GM23338 (cell line): ENCODE data around the gene MYCBP2. TPM values are rescaled to one million over a fixed set of nuclear protein-coding genes. Genes with fewer than 3 reads are reported as not detected.

Experiments
- ATAC-seq: fragments of 200-7000 bp; cut with Tn5 transposase; 3 replicates; pipeline ENCODE4 v1.9.1; 2020
- DNase-seq: peaks from one replicate; pipeline ENCODE4 v3.0.0-alpha.2; 2015; ENCODE audit warnings: low spot score
- H2AFZ ChIP-seq: fragments of 200-600 bp; sonication (generic); 2 replicates; pipeline ENCODE4 v1.8.0; 2016; ENCODE audit warnings: antibody characterized with exemption, mild to moderate bottlenecking, moderate library complexity
- H3F3A ChIP-seq: fragments of 200-600 bp; sonication (generic); replicated peaks from 2 replicates; pipeline ENCODE4 v1.8.0; 2017; ENCODE audit warnings: antibody characterized with exemption, mixed run types, low read depth
- H3K27ac ChIP-seq: fragments of 200-600 bp; sonication (generic); 2 replicates; pipeline ENCODE4 v1.6.1; 2016; ENCODE audit warnings: low read depth
- H3K27me3 ChIP-seq: fragments of 200-600 bp; sonication (generic); 2 replicates; pipeline ENCODE4 v1.8.0; 2016; ENCODE audit warnings: mild to moderate bottlenecking, mixed run types, moderate library complexity; ENCODE audit not compliant: insufficient read depth
- H3K36me3 ChIP-seq: fragments of 200-600 bp; sonication (generic); 2 replicates; pipeline ENCODE4 v1.8.0; 2016; ENCODE audit warnings: mild to moderate bottlenecking; ENCODE audit not compliant: insufficient read depth
- H3K4me1 ChIP-seq: fragments of 200-600 bp; sonication (generic); 2 replicates; pipeline ENCODE4 v1.8.0; 2016; ENCODE audit warnings: mild to moderate bottlenecking, moderate library complexity; ENCODE audit not compliant: insufficient read depth
- H3K4me2 ChIP-seq: fragments of 200-600 bp; sonication (generic); 2 replicates; pipeline ENCODE4 v1.7.1; 2017; ENCODE audit warnings: mixed run types
- H3K4me3 ChIP-seq: fragments of 200-600 bp; sonication (generic); 2 replicates; pipeline ENCODE4 v1.6.1; 2016; ENCODE audit warnings: mixed run types
- H3K79me2 ChIP-seq: fragments of 200-600 bp; sonication (generic); replicated peaks from 2 replicates; pipeline ENCODE4 v1.8.0; 2017; ENCODE audit warnings: mild to moderate bottlenecking; ENCODE audit not compliant: insufficient read depth
- H3K9me2 ChIP-seq: fragments of 200-600 bp; sonication (generic); 2 replicates; pipeline ENCODE4 v1.8.0; 2017; ENCODE audit not compliant: insufficient read depth
- H4K20me1 ChIP-seq: fragments of 200-600 bp; sonication (generic); replicated peaks from 2 replicates; pipeline ENCODE4 v1.8.0; 2017; ENCODE audit warnings: mild to moderate bottlenecking; ENCODE audit not compliant: insufficient read depth
- H3K27ac Mint-ChIP-seq: 2 replicates; pipeline ENCODE4 v1.8.0; 2020; ENCODE audit warnings: inconsistent platforms, mild to moderate bottlenecking, moderate library complexity, mixed read lengths
- H3K27me3 Mint-ChIP-seq: 3 replicates; pipeline ENCODE4 v1.8.0; 2022; ENCODE audit warnings: low read depth, mild to moderate bottlenecking, moderate library complexity, mixed read lengths, inconsistent platforms; ENCODE audit not compliant: insufficient read depth, poor library complexity
- H3K36me3 Mint-ChIP-seq: 3 replicates; pipeline ENCODE4 v1.8.0; 2021; ENCODE audit warnings: low read depth, mild to moderate bottlenecking, inconsistent platforms, moderate library complexity, mixed read lengths
- H3K4me1 Mint-ChIP-seq: 3 replicates; pipeline ENCODE4 v1.8.0; 2020; ENCODE audit warnings: mild to moderate bottlenecking, inconsistent platforms, mixed read lengths
- H3K4me3 Mint-ChIP-seq: 3 replicates; pipeline ENCODE4 v1.8.0; 2021; ENCODE audit warnings: moderate library complexity, mild to moderate bottlenecking, inconsistent platforms, mixed read lengths
- H3K9me3 Mint-ChIP-seq: 3 replicates; pipeline ENCODE4 v1.8.0; 2020; ENCODE audit warnings: moderate library complexity, mild to moderate bottlenecking, inconsistent platforms, mixed read lengths
- CREB1 ChIP-seq: fragments of 250-450 bp; sonication (Bioruptor Pico); IDR thresholded peaks from 2 replicates; pipeline ENCODE4 v1.5.0; 2020; ENCODE audit warnings: low read depth, mild to moderate bottlenecking, moderate library complexity
- EZH2 ChIP-seq: fragments of 200-600 bp; sonication (generic); IDR thresholded peaks from one replicate; pipeline ENCODE4 v1.8.0; 2017; ENCODE audit warnings: antibody characterized with exemption, mild to moderate bottlenecking, low read depth; ENCODE audit not compliant: unreplicated experiment
- EZH2phosphoT487 ChIP-seq: fragments of 200-600 bp; sonication (generic); IDR thresholded peaks from one replicate; pipeline ENCODE4 v1.8.1; 2018; ENCODE audit warnings: antibody characterized with exemption; ENCODE audit not compliant: unreplicated experiment
- JUNB ChIP-seq: IDR thresholded peaks from one replicate; pipeline ENCODE4 v1.6.1; 2016; ENCODE audit warnings: antibody characterized with exemption; ENCODE audit not compliant: unreplicated experiment
- NANOG ChIP-seq: IDR thresholded peaks from 2 replicates; pipeline ENCODE4 v1.6.1; 2016; ENCODE audit warnings: antibody characterized with exemption, borderline replicate concordance
- POLR2AphosphoS5 ChIP-seq: IDR thresholded peaks from 2 replicates; pipeline ENCODE4 v1.6.1; 2016; ENCODE audit warnings: antibody characterized with exemption, low read depth
- ZNF114 ChIP-seq: fragments of 250-450 bp; sonication (Bioruptor Pico); IDR thresholded peaks from 2 replicates; pipeline ENCODE4 v1.5.0; 2020; ENCODE audit warnings: mild to moderate bottlenecking, moderate library complexity
- ZNF462 ChIP-seq: fragments of 250-450 bp; sonication (Bioruptor Pico); IDR thresholded peaks from 2 replicates; pipeline ENCODE4 v1.5.0; 2020; ENCODE audit warnings: mild to moderate bottlenecking, moderate library complexity
- polyA plus RNA-seq: library from polyadenylated mRNA; unstranded; fragments of >200 nt; fragmentation: Nextera tagmentation; extraction: Ambion mirVana; gene quantifications from 2 replicates; pipeline ENCODE4 v1.2.1, GENCODE V29; 2016
- total RNA-seq: library from RNA; depleted of rRNA; stranded (reverse); fragments of >200 nt; shearing (Covaris generic); gene quantifications from 2 replicates; pipeline ENCODE4 v1.2.3, GENCODE V29; 2014
- TF ChIP-seq, protein P1 (sequence below): IDR thresholded peaks from one replicate; pipeline ENCODE4 v1.6.1; 2018; ENCODE audit warnings: antibody characterized with exemption; ENCODE audit not compliant: unreplicated experiment
- TF ChIP-seq, protein P2 (sequence below), 2 experiments: fragments of 200-600 bp in 1 of 2; sonication (generic) in 1 of 2; conservative IDR thresholded peaks; 2 replicates each; pipeline versions ENCODE4 v1.5.1 to v1.6.1; 2016 to 2017; ENCODE audit warnings: antibody characterized with exemption in 2 of 2, low read depth in 2 of 2, mild to moderate bottlenecking in 2 of 2, moderate library complexity in 1 of 2
- TF ChIP-seq, protein P3 (sequence below): IDR thresholded peaks from 2 replicates; pipeline ENCODE4 v1.6.1; 2016; ENCODE audit warnings: antibody characterized with exemption

Gene MYCBP2
- total and polyA plus RNA-seq, 2 experiments from 2014 or later = 54.6 to 77.2 TPM

GRCh38 chr13:77180011-77180410 is 146.9 kb downstream of the MYCBP2 start (continued):
- TF ChIP-seq, protein P1, sequence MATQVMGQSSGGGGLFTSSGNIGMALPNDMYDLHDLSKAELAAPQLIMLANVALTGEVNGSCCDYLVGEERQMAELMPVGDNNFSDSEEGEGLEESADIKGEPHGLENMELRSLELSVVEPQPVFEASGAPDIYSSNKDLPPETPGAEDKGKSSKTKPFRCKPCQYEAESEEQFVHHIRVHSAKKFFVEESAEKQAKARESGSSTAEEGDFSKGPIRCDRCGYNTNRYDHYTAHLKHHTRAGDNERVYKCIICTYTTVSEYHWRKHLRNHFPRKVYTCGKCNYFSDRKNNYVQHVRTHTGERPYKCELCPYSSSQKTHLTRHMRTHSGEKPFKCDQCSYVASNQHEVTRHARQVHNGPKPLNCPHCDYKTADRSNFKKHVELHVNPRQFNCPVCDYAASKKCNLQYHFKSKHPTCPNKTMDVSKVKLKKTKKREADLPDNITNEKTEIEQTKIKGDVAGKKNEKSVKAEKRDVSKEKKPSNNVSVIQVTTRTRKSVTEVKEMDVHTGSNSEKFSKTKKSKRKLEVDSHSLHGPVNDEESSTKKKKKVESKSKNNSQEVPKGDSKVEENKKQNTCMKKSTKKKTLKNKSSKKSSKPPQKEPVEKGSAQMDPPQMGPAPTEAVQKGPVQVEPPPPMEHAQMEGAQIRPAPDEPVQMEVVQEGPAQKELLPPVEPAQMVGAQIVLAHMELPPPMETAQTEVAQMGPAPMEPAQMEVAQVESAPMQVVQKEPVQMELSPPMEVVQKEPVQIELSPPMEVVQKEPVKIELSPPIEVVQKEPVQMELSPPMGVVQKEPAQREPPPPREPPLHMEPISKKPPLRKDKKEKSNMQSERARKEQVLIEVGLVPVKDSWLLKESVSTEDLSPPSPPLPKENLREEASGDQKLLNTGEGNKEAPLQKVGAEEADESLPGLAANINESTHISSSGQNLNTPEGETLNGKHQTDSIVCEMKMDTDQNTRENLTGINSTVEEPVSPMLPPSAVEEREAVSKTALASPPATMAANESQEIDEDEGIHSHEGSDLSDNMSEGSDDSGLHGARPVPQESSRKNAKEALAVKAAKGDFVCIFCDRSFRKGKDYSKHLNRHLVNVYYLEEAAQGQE = no peak
- TF ChIP-seq ZNF114 (CRISPR knock-in tag) (no peak), EZH2phosphoT487 (no peak), CREB1 (no peak), EZH2 (no peak), POLR2AphosphoS5 (no peak)
- TF ChIP-seq, protein P2, sequence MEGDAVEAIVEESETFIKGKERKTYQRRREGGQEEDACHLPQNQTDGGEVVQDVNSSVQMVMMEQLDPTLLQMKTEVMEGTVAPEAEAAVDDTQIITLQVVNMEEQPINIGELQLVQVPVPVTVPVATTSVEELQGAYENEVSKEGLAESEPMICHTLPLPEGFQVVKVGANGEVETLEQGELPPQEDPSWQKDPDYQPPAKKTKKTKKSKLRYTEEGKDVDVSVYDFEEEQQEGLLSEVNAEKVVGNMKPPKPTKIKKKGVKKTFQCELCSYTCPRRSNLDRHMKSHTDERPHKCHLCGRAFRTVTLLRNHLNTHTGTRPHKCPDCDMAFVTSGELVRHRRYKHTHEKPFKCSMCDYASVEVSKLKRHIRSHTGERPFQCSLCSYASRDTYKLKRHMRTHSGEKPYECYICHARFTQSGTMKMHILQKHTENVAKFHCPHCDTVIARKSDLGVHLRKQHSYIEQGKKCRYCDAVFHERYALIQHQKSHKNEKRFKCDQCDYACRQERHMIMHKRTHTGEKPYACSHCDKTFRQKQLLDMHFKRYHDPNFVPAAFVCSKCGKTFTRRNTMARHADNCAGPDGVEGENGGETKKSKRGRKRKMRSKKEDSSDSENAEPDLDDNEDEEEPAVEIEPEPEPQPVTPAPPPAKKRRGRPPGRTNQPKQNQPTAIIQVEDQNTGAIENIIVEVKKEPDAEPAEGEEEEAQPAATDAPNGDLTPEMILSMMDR (conservative IDR thresholded peaks at IDR 0.05; ENCODE audit: low read depth in 2 of 2) = no peak
- TF ChIP-seq, protein P3, sequence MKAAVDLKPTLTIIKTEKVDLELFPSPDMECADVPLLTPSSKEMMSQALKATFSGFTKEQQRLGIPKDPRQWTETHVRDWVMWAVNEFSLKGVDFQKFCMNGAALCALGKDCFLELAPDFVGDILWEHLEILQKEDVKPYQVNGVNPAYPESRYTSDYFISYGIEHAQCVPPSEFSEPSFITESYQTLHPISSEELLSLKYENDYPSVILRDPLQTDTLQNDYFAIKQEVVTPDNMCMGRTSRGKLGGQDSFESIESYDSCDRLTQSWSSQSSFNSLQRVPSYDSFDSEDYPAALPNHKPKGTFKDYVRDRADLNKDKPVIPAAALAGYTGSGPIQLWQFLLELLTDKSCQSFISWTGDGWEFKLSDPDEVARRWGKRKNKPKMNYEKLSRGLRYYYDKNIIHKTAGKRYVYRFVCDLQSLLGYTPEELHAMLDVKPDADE = no peak

DNA sequence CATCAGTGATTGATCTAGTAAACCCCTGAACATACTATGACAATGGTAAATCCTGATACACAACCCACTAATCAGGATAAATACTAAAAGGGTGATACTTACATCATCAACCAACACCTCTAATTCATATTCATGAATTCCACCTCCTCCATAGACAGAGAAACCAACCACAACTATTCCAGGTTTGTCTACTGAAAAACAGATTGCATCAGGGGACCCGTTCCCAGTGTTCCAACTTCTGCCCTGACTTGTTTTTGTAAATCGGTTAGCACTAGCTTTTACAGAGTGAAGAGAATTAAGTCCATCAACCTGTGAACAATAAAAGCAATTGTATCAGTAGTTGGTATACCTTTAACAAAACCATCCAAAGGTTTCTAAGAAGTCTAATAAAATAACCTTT is 149.2 kb downstream of the MYCBP2 start:
- Histone ChIP-seq H3K79me2 (no peaks in the 10 kb centered on the region), H4K20me1 (no peaks in the 10 kb centered on the region), H3K4me3 (no peak overlapping the region), H2AFZ (no peak overlapping the region), H3K4me2 (no peak overlapping the region), H3K36me3 (peaks cover 11% of the 10 kb centered on the region; the same call in 1 of the 2 replicates), H3K27ac (no peak overlapping the region), H3F3A (no peaks in the 10 kb centered on the region), H3K4me1 (no peaks in the 10 kb centered on the region), H3K9me2 (no peaks in the 10 kb centered on the region), H3K27me3 (no peaks in the 10 kb centered on the region)
- no peaks in the 10 kb centered on the region for H3K9me3 Mint-ChIP-seq
- no peaks in the 10 kb centered on the region for H3K27me3 Mint-ChIP-seq
- no peak overlapping the region for H3K27ac Mint-ChIP-seq
- no peaks in the 10 kb centered on the region for H3K4me1 Mint-ChIP-seq
- peaks cover 17% of the 10 kb centered on the region; the same call in 2 of the 3 replicates for H3K36me3 Mint-ChIP-seq
- no peak for ATAC-seq
- no peak for DNase-seq
- no peak overlapping the region for H3K4me3 Mint-ChIP-seq
- TF ChIP-seq, protein P2 (conservative IDR thresholded peaks at IDR 0.05; ENCODE audit: low read depth in 2 of 2) = no peak
- TF ChIP-seq JUNB (no peak), ZNF462 (CRISPR knock-in tag) (no peak), NANOG (no peak)
